GM18868 (cell line): ENCODE results near the gene PRR13.
"Not testable (repeated sequence)": the region's sequence is repeated elsewhere in the genome, so short reads cannot be mapped to it uniquely, and the experiment has no call there.

Experiments
- ATAC-seq: cut with Tn5 transposase; IDR thresholded peaks from one replicate; pipeline ENCODE4 v1.9.1; 2021; ENCODE audit warnings: mild to moderate bottlenecking, moderate library complexity; ENCODE audit not compliant: unreplicated experiment

PRR13 gene

GRCh38 chr12:53467880-53468279, 26.3 kb downstream of the PRR13 start:
- ATAC-seq: no peak

- no peak for ATAC-seq
These were observed 26.7 kb downstream of the PRR13 start for GRCh38 chr12:53468282-53468681.

- no peak for ATAC-seq
These were observed 30.6 kb downstream of the PRR13 start for GRCh38 chr12:53472056-53472582.

- no peak for ATAC-seq
These were observed 32.5 kb downstream of the PRR13 start for GRCh38 chr12:53474077-53474476.

- ATAC-seq: no peak
These were observed 33.3 kb downstream of the PRR13 start for GRCh38 chr12:53474819-53475218.

- no peak for ATAC-seq
These were observed 35.3 kb downstream of the PRR13 start for GRCh38 chr12:53476769-53477209.

GRCh38 chr12:53478865-53479264, 37.3 kb downstream of the PRR13 start:
- no peak for ATAC-seq

- no peak for ATAC-seq
These were observed 37.8 kb downstream of the PRR13 start for GRCh38 chr12:53479331-53479730.

GRCh38 chr12:53480491-53481442, 39.2 kb downstream of the PRR13 start:
- ATAC-seq: no peak

GRCh38 chr12:53481458-53481857, 39.9 kb downstream of the PRR13 start:
- not testable (repeated sequence) for ATAC-seq

- no peak for ATAC-seq
These were observed 40.5 kb downstream of the PRR13 start for GRCh38 chr12:53481939-53482586.

GRCh38 chr12:53482626-53483168, 41.2 kb downstream of the PRR13 start:
- no peak for ATAC-seq

GRCh38 chr12:53483225-53483978, 41.9 kb downstream of the PRR13 start:
- no peak for ATAC-seq

- ATAC-seq: no peak
These were observed 42.4 kb downstream of the PRR13 start for GRCh38 chr12:53483979-53484377.

- ATAC-seq: no peak
These were observed 43.4 kb downstream of the PRR13 start for GRCh38 chr12:53484686-53485575.

GRCh38 chr12:53485955-53486735, 44.6 kb downstream of the PRR13 start:
- no peak for ATAC-seq

GRCh38 chr12:53486736-53487487, 45.4 kb downstream of the PRR13 start:
- no peak for ATAC-seq

GRCh38 chr12:53489242-53489864, 47.8 kb downstream of the PRR13 start:
- ATAC-seq: no peak
